K562 (cell line): ENCODE data around the gene IPO9. TPM values are rescaled to one million over a fixed set of nuclear protein-coding genes. Genes with fewer than 3 reads are reported as not detected.

Experiments used
- ATAC-seq: fragments of 200-7000 bp; cut with Tn5 transposase; 3 replicates; pipeline ENCODE4 v1.9.1; 2020; ENCODE audit warnings: moderate library complexity
- BruUV-seq: library from RNA; stranded (reverse); fragments of 400-500 nt; replicated peaks from 2 replicates; lab custom pipeline; 2021; lab: Mats Ljungman, UMichigan
- CTCF ChIA-PET: fragments of 300-600 bp; formaldehyde crosslinking; extraction: SDS; loops from one replicate; lab custom pipeline; 2021; ENCODE audit warnings: low intra/inter-chr PET ratio; lab: Yijun Ruan, JAX
- POLR2A ChIA-PET: fragments of 300-600, 350-650 bp; sonication (Branson Sonifier 250); formaldehyde crosslinking; extraction: SDS; loops from one replicate; lab custom pipeline; 2021; ENCODE audit warnings: antibody characterized with exemption, inconsistent platforms; lab: Yijun Ruan, JAX
- DNase-seq, 4 experiments: peaks; one replicate each; pipeline versions ENCODE4 v3.0.0 to v3.0.0-alpha.2; 2011 to 2018; ENCODE audit warnings: low spot score in 3 of 4, mixed read lengths in 3 of 4; ENCODE audit errors: extremely low read depth in 1 of 4
- FAIRE-seq: peaks from 2 replicates; lab custom pipeline; 2011; peaks lifted over from hg19 to GRCh38; lab: Jason Lieb, UNC
- H2AFZ ChIP-seq: 2 replicates; pipeline ENCODE4 v1.6.0; 2011; ENCODE audit warnings: low read depth, low read length, control low read depth, inconsistent platforms
- H3K27ac ChIP-seq: fragments of 200-600 bp; 3 replicates; pipeline ENCODE4 v1.8.0; 2011; ENCODE audit warnings: low read depth, mild to moderate bottlenecking, control low read depth, inconsistent platforms, low read length, moderate library complexity, mixed read lengths; ENCODE audit errors: extremely low read depth
- H3K27me3 ChIP-seq, 2 experiments: fragments of 300-600 bp in 1 of 2; 2 replicates in 1 of 2; 3 replicates in 1 of 2; pipeline versions ENCODE4 v1.6.0 to v1.8.0; 2011; ENCODE audit warnings: inconsistent platforms in 2 of 2, low read length in 2 of 2, mild to moderate bottlenecking in 1 of 2, mixed read lengths in 1 of 2, moderate library complexity in 1 of 2; ENCODE audit not compliant: control insufficient read depth in 2 of 2, insufficient read depth in 2 of 2
- H3K36me3 ChIP-seq: fragments of 300-600 bp; 3 replicates; pipeline ENCODE4 v1.8.0; 2011; ENCODE audit warnings: mild to moderate bottlenecking, low read length, inconsistent platforms; ENCODE audit not compliant: control insufficient read depth, insufficient read depth
- H3K4me1 ChIP-seq, 2 experiments: fragments of 200-600 bp in 1 of 2; replicated peaks in 1 of 2; 2 replicates in 1 of 2; 3 replicates in 1 of 2; pipeline versions ENCODE4 v1.5.1 to v1.8.0; 2011; ENCODE audit warnings: inconsistent platforms in 2 of 2, low read length in 2 of 2, mild to moderate bottlenecking in 1 of 2, mixed read lengths in 1 of 2, moderate library complexity in 1 of 2; ENCODE audit not compliant: control insufficient read depth in 2 of 2, insufficient read depth in 2 of 2
- H3K4me2 ChIP-seq: 2 replicates; pipeline ENCODE4 v1.6.1; 2011; ENCODE audit warnings: low read length, control low read depth, inconsistent platforms, mixed read lengths; ENCODE audit not compliant: insufficient read depth
- H3K4me3 ChIP-seq: fragments of 200-600 bp; sonication (generic), shearing (Covaris generic); 2 replicates; pipeline ENCODE4 v1.5.1; 2016; ENCODE audit warnings: control low read depth, inconsistent platforms
- H3K79me2 ChIP-seq: fragments of 200-600 bp; 3 replicates; pipeline ENCODE4 v1.8.0; 2011; ENCODE audit warnings: low read length, inconsistent platforms; ENCODE audit not compliant: control insufficient read depth, insufficient read depth
- H3K9ac ChIP-seq, 2 experiments: 2 replicates each; pipeline versions ENCODE4 v1.6.0 to v1.6.1; 2011; ENCODE audit warnings: low read depth in 2 of 2, low read length in 2 of 2, control low read depth in 1 of 2, inconsistent platforms in 1 of 2, mild to moderate bottlenecking in 1 of 2, mixed read lengths in 1 of 2; ENCODE audit not compliant: insufficient read depth in 1 of 2
- H3K9me1 ChIP-seq: one replicate; pipeline ENCODE4 v1.6.0; 2011; ENCODE audit warnings: inconsistent platforms, mild to moderate bottlenecking, low read length, moderate library complexity; ENCODE audit not compliant: control insufficient read depth, insufficient read depth
- H3K9me3 ChIP-seq: replicated peaks from 2 replicates; pipeline ENCODE4 v1.5.1; 2011; ENCODE audit warnings: low read depth, low read length, inconsistent platforms; ENCODE audit not compliant: control insufficient read depth, insufficient read depth
- H4K20me1 ChIP-seq: replicated peaks from 2 replicates; pipeline ENCODE4 v1.6.1; 2011; ENCODE audit warnings: low read length, inconsistent platforms, mixed read lengths; ENCODE audit not compliant: control insufficient read depth, insufficient read depth
- CBFA2T2 ChIP-seq: fragments of 450-650 bp; conservative IDR thresholded peaks from 2 replicates; pipeline ENCODE4 v1.6.1; 2017; ENCODE audit warnings: mild to moderate bottlenecking
- FOSL1 ChIP-seq: fragments of 200-800 bp; sonication (Bioruptor generic); conservative IDR thresholded peaks from 2 replicates; pipeline ENCODE4 v1.6.1; 2016; ENCODE audit warnings: missing genetic modification characterization, missing compliant biosample characterization
- HDGF ChIP-seq: fragments of 450-650 bp; IDR thresholded peaks from 2 replicates; pipeline ENCODE4 v1.6.1; 2016
- KLF13 ChIP-seq: fragments of 450-650 bp; IDR thresholded peaks from 2 replicates; pipeline ENCODE4 v1.6.1; 2016; ENCODE audit warnings: missing genetic modification characterization, low read depth, mild to moderate bottlenecking, missing compliant biosample characterization, moderate library complexity, borderline replicate concordance
- XRCC4 ChIP-seq: IDR thresholded peaks from one replicate; pipeline ENCODE4 v1.6.1; 2011; ENCODE audit not compliant: insufficient read depth, insufficient read length; ENCODE audit errors: extremely low read depth
- WGBS: fragments of 100-300 bp; shearing (Covaris generic); methylation state at CpG from one replicate; pipeline ENCODE4 v1.1.6; 2016; ENCODE audit warnings: low coverage, mixed read lengths; ENCODE audit not compliant: insufficient coverage; ENCODE audit errors: missing lambda C conversion rate; 5-methylcytosine and 5-hydroxymethylcytosine counted together
- in situ Hi-C: fragments of 300-500 bp; cut with MboI; formaldehyde crosslinking; loops from 4 replicates; pipeline ENCODE4 v1.15.0; 2018; ENCODE audit warnings: inconsistent platforms, mixed read lengths
- intact Hi-C: fragments of 100-400 bp; cut with micrococcal nuclease; formaldehyde crosslinking; loops from 2 replicates; pipeline ENCODE4 v1.14.2; 2022
- polyA plus RNA-seq, 8 experiments: library from polyadenylated mRNA; depleted of rRNA in 4 of 8; stranded (reverse) in 5 of 8; unstranded in 3 of 8; fragments of >200 nt; fragmentation: Nextera tagmentation in 2 of 8; fragmentation: Illumina TruSeq in 1 of 8; extraction: Ambion mirVana in 2 of 8; extraction: Trizol in 1 of 8; gene quantifications; 2 replicates each; pipeline versions ENCODE4 v1.2.1 to v1.2.3, GENCODE V29; 2011 to 2014; ENCODE audit warnings: inconsistent platforms in 1 of 8, missing spikeins in 1 of 8
- total RNA-seq, 7 experiments: library from RNA; depleted of rRNA in 6 of 7; stranded (reverse); fragments of >200 nt in 6 of 7; fragmentation: Illumina TruSeq in 2 of 7; extraction: Trizol in 2 of 7; gene quantifications; 2 replicates each; pipeline versions ENCODE4 v1.2.1 to v1.2.3, GENCODE V29; 2011 to 2021; ENCODE audit warnings: low replicate concordance in 1 of 7
- TF ChIP-seq, protein P1 (sequence below): sonication (generic); IDR thresholded peaks from 2 replicates; pipeline ENCODE4 v1.6.1; 2016

The IPO9 gene
- total and polyA plus RNA-seq, 9 of the 15 experiments (the other 6 are each of a cell fraction or from before 2014, with no cell fraction given) = 27.9 to 78.6 (median 43.9) TPM

DNA sequence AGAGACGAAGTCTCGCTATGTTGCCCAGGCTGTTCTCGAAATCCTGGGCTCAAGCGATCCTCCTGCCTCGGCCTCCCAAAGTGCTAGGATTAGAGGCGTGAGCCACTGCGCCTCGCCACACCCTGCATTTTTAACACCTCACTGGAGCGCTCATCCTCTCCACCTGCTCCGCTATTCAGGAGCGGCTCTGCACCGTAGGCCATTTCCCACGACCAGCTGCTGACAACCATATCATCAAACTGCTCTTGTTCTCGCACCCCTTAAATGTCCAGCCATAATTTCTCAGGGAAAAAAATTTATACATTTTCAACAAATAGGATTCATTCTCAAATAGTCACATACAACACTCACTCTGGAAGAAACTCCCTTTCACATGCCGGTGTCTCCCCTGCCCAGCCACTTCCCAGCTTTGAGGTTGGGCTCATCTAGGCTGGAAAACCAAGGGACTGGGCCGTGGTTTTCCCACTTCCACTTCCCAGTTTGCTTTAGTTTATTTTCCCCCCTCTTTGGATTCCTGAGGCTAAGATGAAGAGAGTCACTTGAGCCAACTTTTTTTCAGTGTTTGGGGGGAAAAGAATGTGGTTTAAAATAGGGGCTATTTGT, 639 bp upstream of the IPO9 start (continued):
- TF ChIP-seq CBFA2T2 (no peak), KLF13 (tag) (no peak), HDGF (0 out of 2 replicates have a peak, but pooled peaks have one; percentile 26)

DNA sequence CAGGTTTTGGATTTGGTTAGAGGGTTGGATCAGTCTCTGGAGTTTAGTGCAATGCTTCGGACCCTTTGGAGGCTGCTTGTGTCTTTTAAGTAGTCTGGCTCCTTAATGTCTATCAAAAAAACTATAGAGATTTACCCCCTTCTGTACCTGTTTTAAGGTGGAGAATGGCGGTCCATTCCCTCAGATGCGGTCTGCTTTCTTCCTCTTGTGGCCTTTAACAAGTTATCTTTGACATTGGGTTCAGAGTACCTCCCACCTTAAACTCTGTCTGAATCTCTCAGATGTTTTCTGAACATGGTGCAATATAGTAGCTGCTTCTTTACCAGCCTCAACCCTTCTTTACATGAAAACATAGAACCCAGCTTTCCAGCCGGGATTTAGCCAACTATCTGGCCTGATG, 2.4 kb downstream of the IPO9 start:
- intact Hi-C loops = no loop called here

More for the DNA sequence above, 2.4 kb downstream of the IPO9 start:
- Histone ChIP-seq H3K9me1 (no peaks in the 10 kb centered on the region), H3K9me3 (no peaks in the 10 kb centered on the region), H3K4me3 (no peak overlapping the region), H3K79me2 (peaks cover 79% of the 10 kb centered on the region), H3K36me3 (peaks cover 33% of the 10 kb centered on the region), H3K27me3 (no peaks in the 10 kb centered on the region), H4K20me1 (peaks cover 12% of the 10 kb centered on the region), H2AFZ (no peak overlapping the region), H3K4me2 (peak overlapping the region; percentile 43), H3K27ac (no peak overlapping the region), H3K9ac (no peak overlapping the region; a peak in 1 of 4 replicates), H3K4me1 (peaks cover 18 to 41% of the 10 kb centered on the region in 2 experiments)
- FAIRE-seq (no peak), DNase-seq (no peak), ATAC-seq (no peak)
- WGBS = 41% methylated on average over 4 of the region's 4 CpGs
- CTCF ChIA-PET = no interaction called here
- no TSS peak for BruUV-seq
- 0 out of 2 replicates have a peak, but pooled peaks have one; percentile 11 for TF ChIP-seq FOSL1 (tag)
- no peak for TF ChIP-seq XRCC4
- TF ChIP-seq, protein P1, sequence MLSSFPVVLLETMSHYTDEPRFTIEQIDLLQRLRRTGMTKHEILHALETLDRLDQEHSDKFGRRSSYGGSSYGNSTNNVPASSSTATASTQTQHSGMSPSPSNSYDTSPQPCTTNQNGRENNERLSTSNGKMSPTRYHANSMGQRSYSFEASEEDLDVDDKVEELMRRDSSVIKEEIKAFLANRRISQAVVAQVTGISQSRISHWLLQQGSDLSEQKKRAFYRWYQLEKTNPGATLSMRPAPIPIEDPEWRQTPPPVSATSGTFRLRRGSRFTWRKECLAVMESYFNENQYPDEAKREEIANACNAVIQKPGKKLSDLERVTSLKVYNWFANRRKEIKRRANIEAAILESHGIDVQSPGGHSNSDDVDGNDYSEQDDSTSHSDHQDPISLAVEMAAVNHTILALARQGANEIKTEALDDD = peak; percentile 68; the same call in 1 of the 2 replicates
- POLR2A ChIA-PET = interaction anchor here (1.5 kb wide), 1 partner anchor 10 kb away, joined by 4 read pairs; no protein-coding TSS in a partner anchor
- in situ Hi-C loops = no loop called here
